ENCODE measurements around the gene NRG4.
A peak's percentile ranks its signal among the peaks of the same experiment; 100 is the strongest.
"Not testable (repeated sequence)": the region's sequence is repeated elsewhere in the genome, so short reads cannot be mapped to it uniquely, and the experiment has no call there.

NRG4 gene

GRCh38 chr15:75925440-75925839 lies 86.8 kb downstream of the NRG4 start:
- DNase-seq: no peak

- DNase-seq: no peak
These were observed 87.6 kb downstream of the NRG4 start for GRCh38 chr15:75924576-75924975.

GRCh38 chr15:75923756-75924155 lies 88.5 kb downstream of the NRG4 start:
- DNase-seq: no peak

GRCh38 chr15:75921732-75922703 lies 90.2 kb downstream of the NRG4 start:
- DNase-seq: no peak

GRCh38 chr15:75920079-75920478 lies 92.1 kb downstream of the NRG4 start:
- no peak for DNase-seq

- DNase-seq: no peak
These were observed 94.1 kb downstream of the NRG4 start for GRCh38 chr15:75918135-75918534.

- no peak for DNase-seq
These were observed 95.2 kb downstream of the NRG4 start for GRCh38 chr15:75916978-75917377.

- DNase-seq: not testable (repeated sequence)
These were observed 101.9 kb downstream of the NRG4 start for GRCh38 chr15:75910355-75910754.

GRCh38 chr15:75905231-75905630 lies 107.0 kb downstream of the NRG4 start:
- no peak for DNase-seq

- DNase-seq: peak; percentile 72
These were observed 108.6 kb downstream of the NRG4 start, which contains the start of gene FBXO22 for GRCh38 chr15:75903331-75904239. Gene FBXO22 (plus strand): TSS chr15:75903878. CDS start chr15:75903964, 86 bp downstream.

GRCh38 chr15:75902129-75902557 lies 110.1 kb downstream of the NRG4 start:
- no peak for DNase-seq

GRCh38 chr15:75900577-75900976 lies 111.6 kb downstream of the NRG4 start:
- DNase-seq: no peak

- DNase-seq: no peak
These were observed 116.5 kb downstream of the NRG4 start for GRCh38 chr15:75895731-75896130.

GRCh38 chr15:75891895-75892294 lies 120.3 kb downstream of the NRG4 start:
- DNase-seq: no peak
